Left kidney (tissue), 2 donors: ENCODE results near the gene GPR152. TPM values are rescaled to one million over a fixed set of nuclear protein-coding genes. Genes with fewer than 3 reads are reported as not detected.
A peak's percentile ranks its signal among the peaks of the same experiment; 100 is the strongest.

ENCODE experiments used
- DNase-seq: peaks from one replicate; pipeline ENCODE4 v3.0.0-alpha.2; 2013
- polyA plus RNA-seq: library from polyadenylated mRNA; unstranded; fragments of 120-200 nt; gene quantifications from one replicate; pipeline ENCODE4 v1.2.1, GENCODE V29; 2013; ENCODE audit not compliant: insufficient read length

GPR152 gene
- polyA plus RNA-seq, 1 donor, result not detected

- DNase-seq, result peak; percentile 79
Measured at GRCh38 chr11:67464411-67465188, 12.1 kb upstream of the GPR152 start.

- no peak for DNase-seq
Measured at GRCh38 chr11:67463680-67464410, 11.3 kb upstream of the GPR152 start.

GRCh38 chr11:67463186-67463585 is 10.7 kb upstream of the GPR152 start:
- no peak for DNase-seq

- DNase-seq, result no peak
Measured at GRCh38 chr11:67458266-67458665, 5.7 kb upstream of the GPR152 start.

- no peak for DNase-seq
Measured at GRCh38 chr11:67457453-67457852, 4.9 kb upstream of the GPR152 start.

- DNase-seq, result no peak
Measured at GRCh38 chr11:67456068-67456705, 3.7 kb upstream of the GPR152 start.

GRCh38 chr11:67455054-67455453 is 2.5 kb upstream of the GPR152 start, which contains the start of gene CABP4:
Gene CABP4, plus strand, starts transcription at chr11:67455354. Its CDS starts 70 bp downstream, at chr11:67455424.
- DNase-seq, result no peak

- no peak for DNase-seq
Measured at GRCh38 chr11:67453816-67454732, 1.5 kb upstream of the GPR152 start.

- DNase-seq, result no peak
Measured at GRCh38 chr11:67451658-67451976, 912 bp downstream of the GPR152 start.

- no peak for DNase-seq
Measured at GRCh38 chr11:67450796-67451657, 1.5 kb downstream of the GPR152 start.

- DNase-seq, result no peak
Measured at GRCh38 chr11:67449116-67449844, 3.2 kb downstream of the GPR152 start.

- DNase-seq, result no peak
Measured at GRCh38 chr11:67448220-67448609, 4.3 kb downstream of the GPR152 start.

- no peak for DNase-seq
Measured at GRCh38 chr11:67445515-67445914, 7.0 kb downstream of the GPR152 start.

- no peak for DNase-seq
Measured at GRCh38 chr11:67442504-67443404, 9.8 kb downstream of the GPR152 start.

- DNase-seq, result no peak
Measured at GRCh38 chr11:67441731-67442351, 10.7 kb downstream of the GPR152 start.

GRCh38 chr11:67441098-67441563 is 11.4 kb downstream of the GPR152 start:
- no peak for DNase-seq

- DNase-seq, result no peak
Measured at GRCh38 chr11:67440229-67441097, 12.1 kb downstream of the GPR152 start.
